Measurements from ENCODE around the gene TACC2. TPM values are rescaled to one million over a fixed set of nuclear protein-coding genes. Genes with fewer than 3 reads are reported as not detected.

TACC2 gene
- total RNA-seq, 1 donor from 2014 or later, result 56.6 TPM

DNA sequence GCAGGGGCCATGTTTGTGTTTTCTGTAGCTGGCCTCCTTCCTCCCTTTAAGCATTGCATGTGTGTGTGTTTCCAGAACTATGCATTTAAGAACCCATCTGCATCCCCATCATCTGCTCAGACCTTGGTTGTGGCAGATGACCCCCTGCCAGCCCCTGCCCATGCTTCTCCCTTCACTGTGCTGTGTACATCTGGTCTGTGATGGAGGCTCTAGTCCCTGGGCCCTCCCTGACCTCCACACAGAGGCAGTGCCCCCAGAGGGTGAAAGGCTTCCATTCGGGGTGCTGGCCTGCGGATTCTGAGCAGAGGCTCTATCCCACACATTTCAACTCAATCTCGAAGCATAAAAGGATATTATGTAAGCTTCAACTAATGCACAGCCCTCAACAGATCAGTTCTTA, 89.4 kb downstream of the TACC2 start:
- no peak for DNase-seq (ENCODE audit: low spot score)
- no peak overlapping the region for H3K4me3 Mint-ChIP-seq (ENCODE audit: unreplicated experiment)
- H3K9me3 Mint-ChIP-seq (ENCODE audit: low read depth), result no peaks in the 10 kb centered on the region
- no peak for TF ChIP-seq CTCF (IDR thresholded peaks at IDR 0.05)
- H3K27me3 Mint-ChIP-seq (ENCODE audit: low read depth), result no peaks in the 10 kb centered on the region
- no peaks in the 10 kb centered on the region for H3K36me3 Mint-ChIP-seq (ENCODE audit: low read depth)
- no peaks in the 10 kb centered on the region for H3K4me1 Mint-ChIP-seq (ENCODE audit: low read depth)
- no peak overlapping the region for H3K27ac Mint-ChIP-seq (ENCODE audit: unreplicated experiment)

DNA sequence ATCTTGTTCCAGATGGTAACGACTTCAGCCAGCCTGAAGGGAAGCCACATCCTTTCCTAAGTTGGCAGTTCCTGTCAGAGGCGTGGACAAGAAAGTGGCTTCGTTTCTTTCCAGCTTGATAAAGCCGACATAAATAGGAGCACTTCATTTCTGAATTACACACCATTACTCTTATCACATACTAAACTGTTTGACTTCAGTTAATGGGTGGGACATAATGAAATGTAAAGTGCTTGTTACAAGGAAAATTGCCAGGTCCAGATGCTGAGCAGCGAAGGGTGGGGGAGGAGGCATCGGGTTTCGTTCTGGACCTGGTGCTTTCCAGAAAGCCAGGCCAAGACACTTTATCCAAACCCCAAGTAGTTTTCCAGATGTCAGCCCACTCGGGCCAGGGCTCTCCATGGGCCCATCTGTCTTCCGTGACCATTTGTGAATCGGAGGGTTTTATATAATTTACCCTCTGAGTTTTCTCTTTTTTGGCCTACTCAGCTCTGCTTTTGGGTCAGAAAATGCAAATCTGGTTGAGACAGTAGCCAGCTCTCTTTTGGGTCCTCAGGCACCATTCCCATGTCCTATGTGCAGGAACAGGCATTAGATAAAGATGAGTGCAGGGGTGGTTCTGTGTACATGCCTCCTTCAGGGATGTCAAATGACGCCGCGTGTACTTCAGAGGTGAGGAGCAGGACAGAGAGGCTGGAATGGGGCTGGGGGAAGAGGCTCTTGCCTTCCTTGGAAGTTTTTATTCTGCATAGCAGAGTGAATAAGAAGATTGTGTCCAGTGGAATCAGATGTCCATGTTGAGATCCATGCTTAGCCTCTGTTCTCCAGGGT, 90.2 kb downstream of the TACC2 start:
- Mint-ChIP-seq H3K4me3 (ENCODE audit: unreplicated experiment) (no peak overlapping the region), H3K36me3 (ENCODE audit: low read depth) (no peaks in the 10 kb centered on the region), H3K9me3 (ENCODE audit: low read depth) (no peaks in the 10 kb centered on the region), H3K4me1 (ENCODE audit: low read depth) (no peaks in the 10 kb centered on the region), H3K27ac (ENCODE audit: unreplicated experiment) (no peak overlapping the region), H3K27me3 (ENCODE audit: low read depth) (peaks cover 3% of the 10 kb centered on the region)
- TF ChIP-seq CTCF (IDR thresholded peaks at IDR 0.05), result no peak
- DNase-seq (ENCODE audit: low spot score), result no peak

DNA sequence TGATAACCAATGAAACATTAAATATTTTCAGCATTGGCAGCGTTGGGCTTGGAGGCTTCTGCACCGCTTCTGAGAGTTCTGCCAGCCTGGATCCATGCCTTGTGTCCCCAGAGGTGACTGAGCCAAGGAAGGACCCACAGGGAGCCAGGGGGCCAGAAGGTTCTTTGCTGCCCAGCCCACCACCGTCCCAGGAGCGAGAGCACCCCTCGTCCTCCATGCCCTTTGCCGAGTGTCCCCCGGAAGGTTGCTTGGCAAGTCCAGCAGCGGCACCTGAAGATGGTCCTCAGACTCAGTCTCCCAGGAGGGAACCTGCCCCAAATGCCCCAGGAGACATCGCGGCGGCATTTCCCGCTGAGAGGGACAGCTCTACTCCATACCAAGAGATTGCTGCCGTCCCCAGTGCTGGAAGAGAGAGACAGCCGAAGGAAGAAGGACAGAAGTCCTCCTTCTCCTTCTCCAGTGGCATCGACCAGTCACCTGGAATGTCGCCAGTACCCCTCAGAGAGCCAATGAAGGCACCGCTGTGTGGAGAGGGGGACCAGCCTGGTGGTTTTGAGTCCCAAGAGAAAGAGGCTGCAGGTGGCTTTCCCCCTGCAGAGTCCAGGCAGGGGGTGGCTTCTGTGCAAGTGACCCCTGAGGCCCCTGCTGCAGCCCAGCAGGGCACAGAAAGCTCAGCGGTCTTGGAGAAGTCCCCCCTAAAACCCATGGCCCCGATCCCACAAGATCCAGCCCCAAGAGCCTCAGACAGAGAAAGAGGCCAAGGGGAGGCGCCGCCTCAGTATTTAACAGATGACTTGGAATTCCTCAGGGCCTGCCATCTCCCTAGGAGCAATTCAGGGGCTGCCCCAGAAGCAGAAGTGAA, 93.9 kb downstream of the TACC2 start:
- no peak for DNase-seq (ENCODE audit: low spot score)
- Mint-ChIP-seq H3K27me3 (ENCODE audit: low read depth) (peaks cover 12% of the 10 kb centered on the region), H3K36me3 (ENCODE audit: low read depth) (no peaks in the 10 kb centered on the region), H3K4me3 (ENCODE audit: unreplicated experiment) (no peak overlapping the region), H3K9me3 (ENCODE audit: low read depth) (no peaks in the 10 kb centered on the region), H3K4me1 (ENCODE audit: low read depth) (no peaks in the 10 kb centered on the region), H3K27ac (ENCODE audit: unreplicated experiment) (no peak overlapping the region)
- no peak for TF ChIP-seq CTCF (IDR thresholded peaks at IDR 0.05)

- Mint-ChIP-seq H3K9me3 (ENCODE audit: low read depth) (no peaks in the 10 kb centered on the region), H3K4me3 (ENCODE audit: unreplicated experiment) (no peak overlapping the region)
Measured at GRCh38 chr10:122083478-122084025, 94.6 kb downstream of the TACC2 start.

More at GRCh38 chr10:122083478-122084025, 94.6 kb downstream of the TACC2 start:
- TF ChIP-seq CTCF (IDR thresholded peaks at IDR 0.05), result no peak
- Mint-ChIP-seq H3K4me1 (ENCODE audit: low read depth) (no peaks in the 10 kb centered on the region), H3K27me3 (ENCODE audit: low read depth) (peaks cover 12% of the 10 kb centered on the region), H3K36me3 (ENCODE audit: low read depth) (no peaks in the 10 kb centered on the region), H3K27ac (ENCODE audit: unreplicated experiment) (no peak overlapping the region)
- DNase-seq (ENCODE audit: low spot score), result no peak

Measured in chondrocyte (in vitro differentiated cells).